Fibroblast of lung (primary cell): ENCODE measurements around the gene SMC4. TPM values are rescaled to one million over a fixed set of nuclear protein-coding genes. Genes with fewer than 3 reads are reported as not detected.

Experiments
- DNase-seq, 2 donors: peaks; one replicate each; pipeline versions ENCODE4 v3.0.0 to v3.0.0-alpha.2; 2010; ENCODE audit warnings: low read depth in 2 of 2
- H2AFZ ChIP-seq: 2 replicates; pipeline ENCODE4 v1.5.1; 2012; ENCODE audit warnings: low read length, control low read depth, inconsistent platforms
- H3K27ac ChIP-seq: 2 replicates; pipeline ENCODE4 v1.5.1; 2011; ENCODE audit warnings: low read length, control low read depth; ENCODE audit not compliant: insufficient read depth
- H3K27me3 ChIP-seq: 2 replicates; pipeline ENCODE4 v1.5.1; 2011; ENCODE audit warnings: mild to moderate bottlenecking, low read length; ENCODE audit not compliant: control insufficient read depth, insufficient read depth
- H3K36me3 ChIP-seq: 2 replicates; pipeline ENCODE4 v1.5.1; 2011; ENCODE audit warnings: low read length; ENCODE audit not compliant: control insufficient read depth, insufficient read depth
- H3K4me1 ChIP-seq: 2 replicates; pipeline ENCODE4 v1.5.1; 2011; ENCODE audit warnings: low read length; ENCODE audit not compliant: control insufficient read depth, insufficient read depth; ENCODE audit errors: extremely low read depth
- H3K4me2 ChIP-seq: 2 replicates; pipeline ENCODE4 v1.5.1; 2011; ENCODE audit warnings: low read length, control low read depth; ENCODE audit not compliant: insufficient read depth; ENCODE audit errors: extremely low read depth
- H3K4me3 ChIP-seq, 4 experiments: fragments of 200-600 bp in 1 of 4; sonication (generic) in 1 of 4; replicated peaks in 1 of 4; 2 replicates each; pipeline ENCODE4 v1.5.1; 2011 to 2016; ENCODE audit warnings: low read length in 4 of 4, low read depth in 3 of 4, mild to moderate bottlenecking in 3 of 4, control low read depth in 2 of 4, inconsistent platforms in 1 of 4, mixed read lengths in 1 of 4; ENCODE audit not compliant: insufficient read depth in 1 of 4; ENCODE audit errors: control extremely low read depth in 1 of 4
- H3K79me2 ChIP-seq: 2 replicates; pipeline ENCODE4 v1.5.1; 2012; ENCODE audit warnings: mild to moderate bottlenecking, low read length, inconsistent platforms; ENCODE audit not compliant: control insufficient read depth, insufficient read depth
- H3K9ac ChIP-seq: 2 replicates; pipeline ENCODE4 v1.5.1; 2011; ENCODE audit warnings: mild to moderate bottlenecking, low read length, control low read depth; ENCODE audit not compliant: insufficient read depth
- H3K9me3 ChIP-seq: 2 replicates; pipeline ENCODE4 v1.5.1; 2012; ENCODE audit warnings: low read depth, low read length; ENCODE audit not compliant: control insufficient read depth, insufficient read depth
- H4K20me1 ChIP-seq: 2 replicates; pipeline ENCODE4 v1.5.1; 2011; ENCODE audit warnings: low read length; ENCODE audit not compliant: control insufficient read depth, insufficient read depth; ENCODE audit errors: extremely low read depth
- EZH2 ChIP-seq: IDR thresholded peaks from 2 replicates; pipeline ENCODE4 v1.5.1; 2012; ENCODE audit warnings: low read length, control low read depth, mild to moderate bottlenecking; ENCODE audit errors: missing control alignments
- polyA plus RNA-seq, 2 donors: library from polyadenylated mRNA; depleted of rRNA in 1 of 2; stranded (reverse) in 1 of 2; unstranded in 1 of 2; fragments of >200 nt; gene quantifications; 2 replicates each; pipeline ENCODE4 v1.2.1, GENCODE V29; 2011 to 2012; ENCODE audit warnings: missing spikeins in 1 of 2
- total RNA-seq: library from RNA; depleted of rRNA; stranded (reverse); fragments of >200 nt; gene quantifications from 2 replicates; pipeline ENCODE4 v1.2.1, GENCODE V29; 2014
- TF ChIP-seq, protein P1 (sequence below), 2 donors: IDR thresholded peaks in 1 of 2; conservative IDR thresholded peaks in 1 of 2; 1 replicate in 1 of 2; 2 replicates in 1 of 2; pipeline ENCODE4 v1.5.1; 2011 to 2012; ENCODE audit warnings: low read length in 2 of 2, control low read depth in 1 of 2, inconsistent platforms in 1 of 2, low read depth in 1 of 2, mild to moderate bottlenecking in 1 of 2

Gene SMC4
- total and polyA plus RNA-seq, 2 donors (not counting 1 experiment from before 2014, with no cell fraction given) = 34.7 to 48.4 TPM

DNA sequence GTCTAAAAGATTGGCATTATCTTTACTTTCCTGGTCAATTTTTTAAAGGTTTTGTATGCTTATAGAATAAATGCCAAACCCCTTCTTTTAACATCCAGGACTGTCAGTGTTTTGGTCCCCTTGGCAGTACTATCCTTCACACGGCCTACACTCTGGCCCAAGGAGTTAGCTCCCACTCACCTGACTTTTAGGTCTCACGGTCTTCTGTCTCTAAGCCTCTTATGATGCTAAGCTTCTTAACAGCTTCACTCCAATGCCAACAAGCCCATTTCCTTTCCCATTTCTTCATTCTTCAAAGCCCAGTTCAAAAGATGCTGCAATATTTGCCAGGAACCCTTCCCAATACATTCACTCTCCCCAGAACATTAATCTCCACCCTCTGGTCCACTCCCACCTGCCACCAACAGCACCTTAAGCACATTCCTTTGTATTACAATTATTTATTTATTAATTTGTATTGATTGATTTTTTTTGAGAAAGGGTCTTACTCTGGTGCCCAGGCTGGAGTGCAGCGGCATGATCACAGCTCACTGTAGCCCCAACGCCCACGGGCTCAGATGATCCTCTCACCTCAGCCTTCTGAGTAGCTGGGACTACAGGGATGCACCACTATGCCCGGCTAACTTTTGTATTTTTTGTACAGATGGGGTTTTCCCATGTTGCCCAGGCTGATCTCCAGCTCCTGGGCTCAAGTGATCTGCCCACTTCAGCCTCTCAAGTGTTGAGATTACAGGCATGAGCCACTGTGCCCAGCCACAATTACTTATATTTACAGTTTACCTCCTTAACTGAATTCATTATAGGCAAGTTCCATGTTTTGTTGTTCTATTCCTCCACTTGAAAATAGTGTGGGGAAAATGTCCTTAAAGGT is 28.2 kb upstream of the SMC4 start:
- H3K27ac ChIP-seq = no peak overlapping the region
- no peak overlapping the region for H3K4me2 ChIP-seq
- no peak overlapping the region for H2AFZ ChIP-seq
- no peak overlapping the region for H3K9ac ChIP-seq
- peaks cover 3% of the 10 kb centered on the region for H3K36me3 ChIP-seq
- no peaks in the 10 kb centered on the region for H4K20me1 ChIP-seq
- no peaks in the 10 kb centered on the region for H3K9me3 ChIP-seq
- no peak overlapping the region for H3K4me3 ChIP-seq
- no peaks in the 10 kb centered on the region for H3K79me2 ChIP-seq
- DNase-seq = no peak
- TF ChIP-seq, protein P1, sequence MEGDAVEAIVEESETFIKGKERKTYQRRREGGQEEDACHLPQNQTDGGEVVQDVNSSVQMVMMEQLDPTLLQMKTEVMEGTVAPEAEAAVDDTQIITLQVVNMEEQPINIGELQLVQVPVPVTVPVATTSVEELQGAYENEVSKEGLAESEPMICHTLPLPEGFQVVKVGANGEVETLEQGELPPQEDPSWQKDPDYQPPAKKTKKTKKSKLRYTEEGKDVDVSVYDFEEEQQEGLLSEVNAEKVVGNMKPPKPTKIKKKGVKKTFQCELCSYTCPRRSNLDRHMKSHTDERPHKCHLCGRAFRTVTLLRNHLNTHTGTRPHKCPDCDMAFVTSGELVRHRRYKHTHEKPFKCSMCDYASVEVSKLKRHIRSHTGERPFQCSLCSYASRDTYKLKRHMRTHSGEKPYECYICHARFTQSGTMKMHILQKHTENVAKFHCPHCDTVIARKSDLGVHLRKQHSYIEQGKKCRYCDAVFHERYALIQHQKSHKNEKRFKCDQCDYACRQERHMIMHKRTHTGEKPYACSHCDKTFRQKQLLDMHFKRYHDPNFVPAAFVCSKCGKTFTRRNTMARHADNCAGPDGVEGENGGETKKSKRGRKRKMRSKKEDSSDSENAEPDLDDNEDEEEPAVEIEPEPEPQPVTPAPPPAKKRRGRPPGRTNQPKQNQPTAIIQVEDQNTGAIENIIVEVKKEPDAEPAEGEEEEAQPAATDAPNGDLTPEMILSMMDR (conservative IDR thresholded peaks at IDR 0.05 in 1 of 2, IDR thresholded peaks at IDR 0.05 in 1 of 2; ENCODE audit: low read depth in 1 of 2, low read length in 2 of 2) = no peak
- TF ChIP-seq EZH2 = no peak
- H3K4me1 ChIP-seq = peaks cover 16% of the 10 kb centered on the region
- H3K27me3 ChIP-seq = no peaks in the 10 kb centered on the region

DNA sequence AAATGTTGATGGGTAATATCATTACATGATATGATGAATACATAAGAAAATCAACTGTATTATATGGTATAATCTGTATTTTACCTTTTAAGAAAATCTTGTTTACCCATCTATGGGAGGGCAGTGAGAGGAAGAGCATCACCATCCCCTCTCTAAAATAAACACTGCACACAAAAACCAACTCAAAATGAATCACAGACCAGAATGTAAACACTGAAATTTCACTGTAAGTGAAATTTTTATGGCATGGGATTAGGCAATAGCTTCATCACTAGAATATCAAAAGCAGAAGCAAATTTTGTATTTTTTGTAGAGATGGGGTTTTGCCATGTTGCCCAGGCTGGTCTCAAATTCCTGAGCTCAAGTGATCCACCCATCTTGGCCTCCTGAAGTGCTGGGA is 26.7 kb upstream of the SMC4 start:
- Histone ChIP-seq H3K9me3 (no peaks in the 10 kb centered on the region), H3K27me3 (no peaks in the 10 kb centered on the region), H3K4me2 (no peak overlapping the region), H3K4me3 (no peak overlapping the region), H3K79me2 (no peaks in the 10 kb centered on the region), H2AFZ (no peak overlapping the region), H3K9ac (no peak overlapping the region), H3K36me3 (peaks cover 3% of the 10 kb centered on the region), H3K27ac (no peak overlapping the region), H4K20me1 (no peaks in the 10 kb centered on the region), H3K4me1 (peaks cover 16% of the 10 kb centered on the region)
- DNase-seq = peak; percentile 53 to 83
- TF ChIP-seq, protein P1 (conservative IDR thresholded peaks at IDR 0.05 in 1 of 2, IDR thresholded peaks at IDR 0.05 in 1 of 2; ENCODE audit: low read depth in 1 of 2, low read length in 2 of 2) = no peak
- no peak for TF ChIP-seq EZH2

DNA sequence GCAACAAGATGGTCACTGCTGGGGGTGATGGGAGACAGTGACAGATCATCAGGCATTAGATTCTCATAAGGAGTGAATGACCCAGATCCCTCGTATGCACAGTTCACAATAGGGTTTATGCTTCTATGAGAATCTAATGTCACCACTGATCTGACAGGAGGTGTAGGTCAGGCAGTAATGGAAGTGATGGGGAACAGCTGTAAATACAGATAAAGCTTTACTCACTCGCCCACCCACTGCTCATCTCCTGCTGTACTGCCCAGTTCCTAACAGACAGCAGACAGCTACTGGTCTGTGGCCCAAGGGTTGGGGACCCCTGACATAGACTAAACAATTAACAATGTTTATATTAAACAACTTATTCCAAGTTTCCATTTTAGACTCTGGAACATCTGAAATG is 25.8 kb upstream of the SMC4 start:
- Histone ChIP-seq H2AFZ (no peak overlapping the region), H3K4me2 (no peak overlapping the region), H3K27ac (no peak overlapping the region), H4K20me1 (no peaks in the 10 kb centered on the region), H3K4me1 (peaks cover 16% of the 10 kb centered on the region), H3K9me3 (no peaks in the 10 kb centered on the region), H3K27me3 (no peaks in the 10 kb centered on the region), H3K79me2 (no peaks in the 10 kb centered on the region), H3K9ac (no peak overlapping the region), H3K4me3 (no peak overlapping the region), H3K36me3 (peaks cover 3% of the 10 kb centered on the region)
- TF ChIP-seq, protein P1 (conservative IDR thresholded peaks at IDR 0.05 in 1 of 2, IDR thresholded peaks at IDR 0.05 in 1 of 2; ENCODE audit: low read depth in 1 of 2, low read length in 2 of 2) = no peak
- no peak for TF ChIP-seq EZH2
- no peak for DNase-seq
